Prostate gland (tissue), 2 donors: ENCODE results near the gene TNFRSF17. TPM values are rescaled to one million over a fixed set of nuclear protein-coding genes. Genes with fewer than 3 reads are reported as not detected.

ENCODE experiments used
- DNase-seq: peaks from one replicate; pipeline ENCODE4 v3.0.0-alpha.2; 2019; ENCODE audit warnings: low spot score
- H3K27ac ChIP-seq, 2 donors: fragments of 200-600 bp; sonication (generic); 2 replicates each; pipeline ENCODE4 v1.5.1; 2017 to 2019
- H3K27me3 ChIP-seq: fragments of 200-600 bp; sonication (generic); replicated peaks from 2 replicates; pipeline ENCODE4 v1.5.1; 2019; ENCODE audit not compliant: insufficient read depth
- H3K36me3 ChIP-seq, 2 donors: fragments of 200-600 bp; sonication (generic); 1 replicate in 1 of 2; 2 replicates in 1 of 2; pipeline versions ENCODE4 v1.5.1 to v1.8.1; 2017 to 2019
- H3K4me1 ChIP-seq: fragments of 200-600 bp; sonication (generic); replicated peaks from 2 replicates; pipeline ENCODE4 v1.5.1; 2019
- H3K4me3 ChIP-seq, 2 donors: fragments of 200-600 bp; sonication (generic); 2 replicates each; pipeline ENCODE4 v1.5.1; 2017 to 2019
- H3K9me3 ChIP-seq: fragments of 200-600 bp; sonication (generic); 2 replicates; pipeline ENCODE4 v1.5.1; 2017
- POLR2A ChIP-seq: fragments of 450-650 bp; IDR thresholded peaks from one replicate; pipeline ENCODE4 v1.6.1; 2016; ENCODE audit warnings: antibody characterized with exemption, mild to moderate bottlenecking
- POLR2AphosphoS5 ChIP-seq: sonication (generic); formaldehyde crosslinking; IDR thresholded peaks from one replicate; pipeline ENCODE4 v1.6.1; 2017; ENCODE audit warnings: antibody characterized with exemption
- WGBS: methylation state at CpG from one replicate; pipeline ENCODE4 v1.1.5; 2018; 5-methylcytosine and 5-hydroxymethylcytosine counted together
- intact Hi-C: fragments of 100-400 bp; cut with DNase I; formaldehyde crosslinking; loops from one replicate; pipeline ENCODE4 v1.14.2; 2022
- total RNA-seq, 2 donors: library from RNA; depleted of rRNA; stranded (reverse); fragments of >200 nt; gene quantifications; one replicate each; pipeline ENCODE4 v1.1.0, GENCODE V29; 2016
- TF ChIP-seq, protein P1 (sequence below), 4 experiments: fragments of 200-600 bp in 2 of 4; fragments of 450-650 bp in 2 of 4; sonication (generic) in 2 of 4; IDR thresholded peaks; 1 replicate in 3 of 4; 2 replicates in 1 of 4; pipeline ENCODE4 v1.5.1; 2016 to 2019; ENCODE audit warnings: antibody characterized with exemption in 4 of 4, mild to moderate bottlenecking in 2 of 4, moderate library complexity in 2 of 4

TNFRSF17 gene
- total RNA-seq, 2 donors from 2014 or later, result 1.0 TPM; not detected in 1

- no peak for TF ChIP-seq POLR2AphosphoS5
- no peak for DNase-seq
- H3K9me3 ChIP-seq, result no peaks in the 10 kb centered on the region
- H3K27ac ChIP-seq, result no peak overlapping the region
- no peak overlapping the region for H3K4me3 ChIP-seq
- no peaks in the 10 kb centered on the region for H3K27me3 ChIP-seq
- no peaks in the 10 kb centered on the region for H3K36me3 ChIP-seq
- intact Hi-C loops, result no loop called here
- 84% methylated on average over 8 of the region's 8 CpGs for WGBS
- no peaks in the 10 kb centered on the region for H3K4me1 ChIP-seq
Observed at GRCh38 chr16:11994143-11995119, 29.4 kb downstream of the TNFRSF17 start.

GRCh38 chr16:11996433-11997330 lies 31.7 kb downstream of the TNFRSF17 start:
- H3K27ac ChIP-seq, result no peak overlapping the region
- H3K9me3 ChIP-seq, result no peaks in the 10 kb centered on the region
- H3K4me1 ChIP-seq, result no peaks in the 10 kb centered on the region
- no peak overlapping the region for H3K4me3 ChIP-seq
- whole genome bisulfite sequencing, result 64% methylated on average over 9 of the region's 9 CpGs
- no peak for DNase-seq
- TF ChIP-seq POLR2AphosphoS5 (no peak), POLR2A (no peak)
- TF ChIP-seq, protein P1, sequence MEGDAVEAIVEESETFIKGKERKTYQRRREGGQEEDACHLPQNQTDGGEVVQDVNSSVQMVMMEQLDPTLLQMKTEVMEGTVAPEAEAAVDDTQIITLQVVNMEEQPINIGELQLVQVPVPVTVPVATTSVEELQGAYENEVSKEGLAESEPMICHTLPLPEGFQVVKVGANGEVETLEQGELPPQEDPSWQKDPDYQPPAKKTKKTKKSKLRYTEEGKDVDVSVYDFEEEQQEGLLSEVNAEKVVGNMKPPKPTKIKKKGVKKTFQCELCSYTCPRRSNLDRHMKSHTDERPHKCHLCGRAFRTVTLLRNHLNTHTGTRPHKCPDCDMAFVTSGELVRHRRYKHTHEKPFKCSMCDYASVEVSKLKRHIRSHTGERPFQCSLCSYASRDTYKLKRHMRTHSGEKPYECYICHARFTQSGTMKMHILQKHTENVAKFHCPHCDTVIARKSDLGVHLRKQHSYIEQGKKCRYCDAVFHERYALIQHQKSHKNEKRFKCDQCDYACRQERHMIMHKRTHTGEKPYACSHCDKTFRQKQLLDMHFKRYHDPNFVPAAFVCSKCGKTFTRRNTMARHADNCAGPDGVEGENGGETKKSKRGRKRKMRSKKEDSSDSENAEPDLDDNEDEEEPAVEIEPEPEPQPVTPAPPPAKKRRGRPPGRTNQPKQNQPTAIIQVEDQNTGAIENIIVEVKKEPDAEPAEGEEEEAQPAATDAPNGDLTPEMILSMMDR (IDR thresholded peaks at IDR 0.05), result no peak
- intact Hi-C loops, result no loop called here
- no peaks in the 10 kb centered on the region for H3K27me3 ChIP-seq
- no peaks in the 10 kb centered on the region for H3K36me3 ChIP-seq

GRCh38 chr16:12000032-12000431 lies 35.0 kb downstream of the TNFRSF17 start:
- WGBS, result 85% methylated on average over 6 of the region's 6 CpGs

GRCh38 chr16:12002447-12003006 lies 37.5 kb downstream of the TNFRSF17 start:
- intact Hi-C loops, result no loop called here

More at GRCh38 chr16:12000032-12000431, 35.0 kb downstream of the TNFRSF17 start:
- intact Hi-C loops, result no loop called here
- TF ChIP-seq POLR2AphosphoS5 (no peak), POLR2A (no peak)
- TF ChIP-seq, protein P1 (IDR thresholded peaks at IDR 0.05), result no peak
- no peaks in the 10 kb centered on the region for H3K36me3 ChIP-seq
- no peak overlapping the region for H3K27ac ChIP-seq
- H3K4me3 ChIP-seq, result no peak overlapping the region
- DNase-seq, result no peak
- no peaks in the 10 kb centered on the region for H3K27me3 ChIP-seq
- no peaks in the 10 kb centered on the region for H3K9me3 ChIP-seq
- H3K4me1 ChIP-seq, result no peaks in the 10 kb centered on the region

More at GRCh38 chr16:12002447-12003006, 37.5 kb downstream of the TNFRSF17 start:
- no peak overlapping the region for H3K4me3 ChIP-seq
- no peaks in the 10 kb centered on the region for H3K9me3 ChIP-seq
- no peaks in the 10 kb centered on the region for H3K27me3 ChIP-seq
- WGBS, result 72% methylated on average over 11 of the region's 11 CpGs
- H3K27ac ChIP-seq, result no peak overlapping the region
- no peaks in the 10 kb centered on the region for H3K36me3 ChIP-seq
- DNase-seq, result no peak
- TF ChIP-seq, protein P1 (IDR thresholded peaks at IDR 0.05), result no peak
- TF ChIP-seq POLR2AphosphoS5, result no peak
- TF ChIP-seq POLR2A, result no peak
- no peaks in the 10 kb centered on the region for H3K4me1 ChIP-seq
